OCI-LY3 (cell line): ENCODE measurements around the gene TNFRSF4.

Source experiments
- H2AFZ ChIP-seq: fragments of 200-600, 300-600 bp; shearing (Covaris generic); 2 replicates; pipeline ENCODE4 v1.6.0; 2014; ENCODE audit warnings: antibody characterized with exemption, low read depth, low read length
- H3K27ac ChIP-seq: fragments of 200-600, 300-600 bp; sonication (generic); 2 replicates; pipeline ENCODE4 v1.5.1; 2014; ENCODE audit warnings: mild to moderate bottlenecking, low read length, moderate library complexity, mixed read lengths
- H3K27me3 ChIP-seq: fragments of 200-600, 300-600 bp; sonication (generic); 2 replicates; pipeline ENCODE4 v1.6.1; 2014; ENCODE audit warnings: low read depth, low read length, mixed read lengths
- H3K36me3 ChIP-seq: fragments of 200-600, 300-600 bp; sonication (generic); replicated peaks from 2 replicates; pipeline ENCODE3; 2014; ENCODE audit warnings: low read depth, low read length, mixed read lengths
- H3K4me1 ChIP-seq: fragments of 300-600, 200-600 bp; sonication (generic); 2 replicates; pipeline ENCODE4 v1.6.1; 2014; ENCODE audit warnings: low read length, mixed read lengths
- H3K4me2 ChIP-seq: fragments of 200-600, 300-600 bp; sonication (generic); 2 replicates; pipeline ENCODE4 v1.6.1; 2014; ENCODE audit warnings: low read length, mixed read lengths
- H3K4me3 ChIP-seq: fragments of 300-600, 200-600 bp; sonication (generic); 2 replicates; pipeline ENCODE4 v1.5.1; 2014; ENCODE audit warnings: antibody characterized with exemption, mild to moderate bottlenecking, low read length, moderate library complexity
- H3K79me2 ChIP-seq: fragments of 300-600, 200-600 bp; shearing (Covaris generic); 2 replicates; pipeline ENCODE4 v1.6.1; 2014; ENCODE audit warnings: mild to moderate bottlenecking, low read length, mixed read lengths
- H3K9ac ChIP-seq: fragments of 300-600, 200-600 bp; shearing (Covaris generic); 2 replicates; pipeline ENCODE4 v1.6.0; 2014; ENCODE audit warnings: mild to moderate bottlenecking, low read length, moderate library complexity
- H3K9me3 ChIP-seq: fragments of 200-600, 300-600 bp; shearing (Covaris generic); 2 replicates; pipeline ENCODE4 v1.6.1; 2014; ENCODE audit warnings: low read length, mixed read lengths; ENCODE audit not compliant: insufficient read depth
- H4K20me1 ChIP-seq: fragments of 200-600, 300-600 bp; sonication (generic); 2 replicates; pipeline ENCODE4 v1.6.1; 2016; ENCODE audit warnings: low read length, mixed read lengths; ENCODE audit not compliant: insufficient read depth
- CTCF ChIP-seq: fragments of 200-600, 300-600 bp; sonication (generic); IDR thresholded peaks from 2 replicates; pipeline ENCODE4 v1.5.1; 2014; ENCODE audit warnings: antibody characterized with exemption, low read length, low read depth
- EZH2phosphoT487 ChIP-seq: fragments of 200-600 bp; shearing (Covaris generic); IDR thresholded peaks from 2 replicates; pipeline ENCODE4 v1.6.1; 2018; ENCODE audit warnings: antibody characterized with exemption, mixed run types, low read depth

Gene TNFRSF4

GRCh38 chr1:1259951-1260600, 46.1 kb upstream of the TNFRSF4 start:
- H3K79me2 ChIP-seq: peaks cover 14% of the 10 kb centered on the region; the same call in 1 of the 2 replicates
- TF ChIP-seq EZH2phosphoT487 (no peak), CTCF (no peak)
- peaks cover 45% of the 10 kb centered on the region for H3K36me3 ChIP-seq
- H2AFZ ChIP-seq: no peak overlapping the region
- H3K27me3 ChIP-seq: no peaks in the 10 kb centered on the region
- H3K4me2 ChIP-seq: no peak overlapping the region
- peaks cover 12% of the 10 kb centered on the region for H4K20me1 ChIP-seq
- H3K9ac ChIP-seq: no peak overlapping the region
- H3K4me3 ChIP-seq: no peak overlapping the region
- H3K27ac ChIP-seq: no peak overlapping the region
- peaks cover 9% of the 10 kb centered on the region; the same call in 1 of the 2 replicates for H3K4me1 ChIP-seq
- H3K9me3 ChIP-seq: no peaks in the 10 kb centered on the region

- peaks cover 45% of the 10 kb centered on the region for H3K36me3 ChIP-seq
- H4K20me1 ChIP-seq: peaks cover 12% of the 10 kb centered on the region
- no peak overlapping the region for H3K4me3 ChIP-seq
- no peak overlapping the region for H3K9ac ChIP-seq
- H3K4me2 ChIP-seq: no peak overlapping the region
- TF ChIP-seq CTCF: no peak
- TF ChIP-seq EZH2phosphoT487: no peak
- H3K27me3 ChIP-seq: no peaks in the 10 kb centered on the region
- no peak overlapping the region for H2AFZ ChIP-seq
- H3K27ac ChIP-seq: no peak overlapping the region
- H3K4me1 ChIP-seq: peaks cover 9% of the 10 kb centered on the region; the same call in 1 of the 2 replicates
- H3K9me3 ChIP-seq: no peaks in the 10 kb centered on the region
- H3K79me2 ChIP-seq: peaks cover 11% of the 10 kb centered on the region; the same call in 1 of the 2 replicates
These were observed 45.6 kb upstream of the TNFRSF4 start for GRCh38 chr1:1259540-1259939.

GRCh38 chr1:1259119-1259488, 45.2 kb upstream of the TNFRSF4 start:
- H3K9me3 ChIP-seq: no peaks in the 10 kb centered on the region
- H3K4me1 ChIP-seq: peaks cover 9% of the 10 kb centered on the region; the same call in 1 of the 2 replicates
- H3K4me2 ChIP-seq: no peak overlapping the region
- H3K4me3 ChIP-seq: no peak overlapping the region
- no peaks in the 10 kb centered on the region for H3K27me3 ChIP-seq
- H4K20me1 ChIP-seq: peaks cover 12% of the 10 kb centered on the region
- no peak overlapping the region for H3K9ac ChIP-seq
- H3K27ac ChIP-seq: no peak overlapping the region
- TF ChIP-seq CTCF (no peak), EZH2phosphoT487 (no peak)
- H2AFZ ChIP-seq: no peak overlapping the region
- H3K79me2 ChIP-seq: peaks cover 11% of the 10 kb centered on the region; the same call in 1 of the 2 replicates
- peaks cover 45% of the 10 kb centered on the region for H3K36me3 ChIP-seq

- Histone ChIP-seq H3K36me3 (peaks cover 40% of the 10 kb centered on the region), H3K9me3 (no peaks in the 10 kb centered on the region), H3K4me3 (no peak overlapping the region), H3K4me2 (no peak overlapping the region), H4K20me1 (peaks cover 6% of the 10 kb centered on the region), H3K9ac (no peak overlapping the region), H3K27me3 (no peaks in the 10 kb centered on the region), H3K27ac (no peak overlapping the region), H3K79me2 (peaks cover 11% of the 10 kb centered on the region; the same call in 1 of the 2 replicates), H3K4me1 (peaks cover 9% of the 10 kb centered on the region; the same call in 1 of the 2 replicates), H2AFZ (no peak overlapping the region)
- TF ChIP-seq EZH2phosphoT487 (no peak), CTCF (no peak)
These were observed 43.3 kb upstream of the TNFRSF4 start for GRCh38 chr1:1256956-1257871.
